ENCODE measurements around the gene PRELID3B. TPM values are rescaled to one million over a fixed set of nuclear protein-coding genes. Genes with fewer than 3 reads are reported as not detected.
A peak's percentile ranks its signal among the peaks of the same experiment; 100 is the strongest.

PRELID3B gene
- total RNA-seq, result 10 to 100 TPM; 49.3 to 51.6 (median 51.4) TPM
- total RNA-seq (2013), result 73.7 TPM

GRCh38 chr20:59042151-59042795, at the start of gene PRELID3B:
TSS of gene PRELID3B (minus strand) at chr20:59042786. CDS start at chr20:59042730, 56 bp downstream.
- H3K27ac Mint-ChIP-seq, result peak within 1 kb of the TSS; percentile 84 to 87

GRCh38 chr20:59087829-59088433, 45.3 kb upstream of the PRELID3B start:
- Histone ChIP-seq H3K4me3 (ENCODE audit: low read length) (no peak overlapping the region), H3K4me1 (ENCODE audit: control insufficient read depth, insufficient read depth, low read length) (no peaks in the 10 kb centered on the region), H3K27me3 (ENCODE audit: control insufficient read depth, insufficient read depth, low read length) (no peaks in the 10 kb centered on the region), H3K36me3 (ENCODE audit: control insufficient read depth, insufficient read depth, low read length) (no peaks in the 10 kb centered on the region), H3K27ac (ENCODE audit: low read length) (no peak overlapping the region), H3K9me3 (ENCODE audit: control insufficient read depth, insufficient read depth, low read length) (no peaks in the 10 kb centered on the region)
- ATAC-seq (peak; percentile 87 to 90 (median 89)), DNase-seq (peak; percentile 79 to 91)
- Mint-ChIP-seq H3K4me3 (no peak overlapping the region), H3K27ac (no peak overlapping the region), H3K4me1 (no peaks in the 10 kb centered on the region), H3K27me3 (ENCODE audit: low read depth in 2 of 2) (peaks cover 9 to 12% of the 10 kb centered on the region in 2 donors), H3K36me3 (no peaks in the 10 kb centered on the region), H3K9me3 (no peaks in the 10 kb centered on the region)
- intact Hi-C loops (cut with micrococcal nuclease), result loop anchor here (1.0 to 2.0 kb wide), 3 partner anchors 119 to 317 kb away; no protein-coding TSS in a partner anchor
- TF ChIP-seq CTCF (IDR thresholded peaks at IDR 0.05), result peak; percentile 98
- WGBS (ENCODE audit: insufficient coverage), result 21% methylated on average over 4 of the region's 5 CpGs

More at GRCh38 chr20:59042151-59042795, at the start of gene PRELID3B:
- H3K4me3 Mint-ChIP-seq, result peak within 1 kb of the TSS; percentile 91
- H3K36me3 Mint-ChIP-seq, result peaks cover 2% of the 10 kb centered on the region
- peak within 1 kb of the TSS; percentile 70 for H3K4me3 ChIP-seq (ENCODE audit: low read length)
- peaks cover 33 to 35% of the 10 kb centered on the region in 2 donors for H3K4me1 Mint-ChIP-seq
- H3K36me3 ChIP-seq (ENCODE audit: control insufficient read depth, insufficient read depth, low read length), result peaks cover 9% of the 10 kb centered on the region
- TF ChIP-seq CTCF (IDR thresholded peaks at IDR 0.05), result no peak
- intact Hi-C loops (cut with micrococcal nuclease), result loop anchor here (1.0 to 2.0 kb wide), 2 partner anchors 10 to 151 kb away; partner anchors contain the start of gene ATP5F1E
- H3K27me3 Mint-ChIP-seq (ENCODE audit: low read depth in 2 of 2), result no peaks in the 10 kb centered on the region
- H3K27ac ChIP-seq (ENCODE audit: low read length), result peak within 1 kb of the TSS; percentile 85
- no peaks in the 10 kb centered on the region for H3K9me3 ChIP-seq (ENCODE audit: control insufficient read depth, insufficient read depth, low read length)
- WGBS (ENCODE audit: insufficient coverage), result 5% methylated on average over 50 of the region's 50 CpGs
- ATAC-seq (peak; percentile 23 to 36 (median 29)), DNase-seq (peak in 1 of 2 donors; percentile 56)
- H3K27me3 ChIP-seq (ENCODE audit: control insufficient read depth, insufficient read depth, low read length), result no peaks in the 10 kb centered on the region
- H3K4me1 ChIP-seq (ENCODE audit: control insufficient read depth, insufficient read depth, low read length), result peaks cover 28% of the 10 kb centered on the region
- H3K9me3 Mint-ChIP-seq, result no peaks in the 10 kb centered on the region

- H3K4me1 ChIP-seq (ENCODE audit: control insufficient read depth, insufficient read depth, low read length), result no peaks in the 10 kb centered on the region
- no peak overlapping the region for H3K27ac ChIP-seq (ENCODE audit: low read length)
- ATAC-seq (no peak), DNase-seq (no peak)
- Mint-ChIP-seq H3K27me3 (ENCODE audit: low read depth in 2 of 2) (peaks cover 9 to 14% of the 10 kb centered on the region in 2 donors), H3K27ac (no peak overlapping the region), H3K9me3 (no peaks in the 10 kb centered on the region), H3K4me3 (no peak overlapping the region), H3K36me3 (no peaks in the 10 kb centered on the region), H3K4me1 (no peaks in the 10 kb centered on the region)
- peaks cover 2% of the 10 kb centered on the region for H3K27me3 ChIP-seq (ENCODE audit: control insufficient read depth, insufficient read depth, low read length)
- no peak overlapping the region for H3K4me3 ChIP-seq (ENCODE audit: low read length)
- no peak for TF ChIP-seq CTCF (IDR thresholded peaks at IDR 0.05)
- H3K9me3 ChIP-seq (ENCODE audit: control insufficient read depth, insufficient read depth, low read length), result no peaks in the 10 kb centered on the region
- intact Hi-C loops (cut with micrococcal nuclease), result no loop called here
- 94% methylated on average over 3 of the region's 5 CpGs for WGBS (ENCODE audit: insufficient coverage)
- H3K36me3 ChIP-seq (ENCODE audit: control insufficient read depth, insufficient read depth, low read length), result no peaks in the 10 kb centered on the region
These were observed 44.3 kb upstream of the PRELID3B start for GRCh38 chr20:59086923-59087322.

Measured in natural killer cell (primary cell).